K562 (cell line): Measurements from ENCODE around the gene ZC3H18. TPM values are rescaled to one million over a fixed set of nuclear protein-coding genes. Genes with fewer than 3 reads are reported as not detected.

ENCODE experiments used
- ATAC-seq: fragments of 200-7000 bp; cut with Tn5 transposase; 3 replicates; pipeline ENCODE4 v1.9.1; 2020; ENCODE audit warnings: moderate library complexity
- BruUV-seq: library from RNA; stranded (reverse); fragments of 400-500 nt; replicated peaks from 2 replicates; lab custom pipeline; 2021; lab: Mats Ljungman, UMichigan
- CTCF ChIA-PET: fragments of 300-600 bp; formaldehyde crosslinking; extraction: SDS; loops from one replicate; lab custom pipeline; 2021; ENCODE audit warnings: low intra/inter-chr PET ratio; lab: Yijun Ruan, JAX
- POLR2A ChIA-PET: fragments of 300-600, 350-650 bp; sonication (Branson Sonifier 250); formaldehyde crosslinking; extraction: SDS; loops from one replicate; lab custom pipeline; 2021; ENCODE audit warnings: antibody characterized with exemption, inconsistent platforms; lab: Yijun Ruan, JAX
- DNase-seq, 4 experiments: peaks; one replicate each; pipeline versions ENCODE4 v3.0.0 to v3.0.0-alpha.2; 2011 to 2018; ENCODE audit warnings: low spot score in 3 of 4, mixed read lengths in 3 of 4; ENCODE audit errors: extremely low read depth in 1 of 4
- FAIRE-seq: peaks from 2 replicates; lab custom pipeline; 2011; peaks lifted over from hg19 to GRCh38; lab: Jason Lieb, UNC
- H2AFZ ChIP-seq: 2 replicates; pipeline ENCODE4 v1.6.0; 2011; ENCODE audit warnings: low read depth, low read length, control low read depth, inconsistent platforms
- H3K27ac ChIP-seq: fragments of 200-600 bp; 3 replicates; pipeline ENCODE4 v1.8.0; 2011; ENCODE audit warnings: low read depth, mild to moderate bottlenecking, control low read depth, inconsistent platforms, low read length, moderate library complexity, mixed read lengths; ENCODE audit errors: extremely low read depth
- H3K27me3 ChIP-seq, 2 experiments: fragments of 300-600 bp in 1 of 2; 2 replicates in 1 of 2; 3 replicates in 1 of 2; pipeline versions ENCODE4 v1.6.0 to v1.8.0; 2011; ENCODE audit warnings: inconsistent platforms in 2 of 2, low read length in 2 of 2, mild to moderate bottlenecking in 1 of 2, mixed read lengths in 1 of 2, moderate library complexity in 1 of 2; ENCODE audit not compliant: control insufficient read depth in 2 of 2, insufficient read depth in 2 of 2
- H3K36me3 ChIP-seq: fragments of 300-600 bp; 3 replicates; pipeline ENCODE4 v1.8.0; 2011; ENCODE audit warnings: mild to moderate bottlenecking, low read length, inconsistent platforms; ENCODE audit not compliant: control insufficient read depth, insufficient read depth
- H3K4me1 ChIP-seq, 2 experiments: fragments of 200-600 bp in 1 of 2; replicated peaks in 1 of 2; 2 replicates in 1 of 2; 3 replicates in 1 of 2; pipeline versions ENCODE4 v1.5.1 to v1.8.0; 2011; ENCODE audit warnings: inconsistent platforms in 2 of 2, low read length in 2 of 2, mild to moderate bottlenecking in 1 of 2, mixed read lengths in 1 of 2, moderate library complexity in 1 of 2; ENCODE audit not compliant: control insufficient read depth in 2 of 2, insufficient read depth in 2 of 2
- H3K4me2 ChIP-seq: 2 replicates; pipeline ENCODE4 v1.6.1; 2011; ENCODE audit warnings: low read length, control low read depth, inconsistent platforms, mixed read lengths; ENCODE audit not compliant: insufficient read depth
- H3K4me3 ChIP-seq: fragments of 200-600 bp; sonication (generic), shearing (Covaris generic); 2 replicates; pipeline ENCODE4 v1.5.1; 2016; ENCODE audit warnings: control low read depth, inconsistent platforms
- H3K79me2 ChIP-seq: fragments of 200-600 bp; 3 replicates; pipeline ENCODE4 v1.8.0; 2011; ENCODE audit warnings: low read length, inconsistent platforms; ENCODE audit not compliant: control insufficient read depth, insufficient read depth
- H3K9ac ChIP-seq, 2 experiments: 2 replicates each; pipeline versions ENCODE4 v1.6.0 to v1.6.1; 2011; ENCODE audit warnings: low read depth in 2 of 2, low read length in 2 of 2, control low read depth in 1 of 2, inconsistent platforms in 1 of 2, mild to moderate bottlenecking in 1 of 2, mixed read lengths in 1 of 2; ENCODE audit not compliant: insufficient read depth in 1 of 2
- H3K9me1 ChIP-seq: one replicate; pipeline ENCODE4 v1.6.0; 2011; ENCODE audit warnings: inconsistent platforms, mild to moderate bottlenecking, low read length, moderate library complexity; ENCODE audit not compliant: control insufficient read depth, insufficient read depth
- H3K9me3 ChIP-seq: replicated peaks from 2 replicates; pipeline ENCODE4 v1.5.1; 2011; ENCODE audit warnings: low read depth, low read length, inconsistent platforms; ENCODE audit not compliant: control insufficient read depth, insufficient read depth
- H4K20me1 ChIP-seq: replicated peaks from 2 replicates; pipeline ENCODE4 v1.6.1; 2011; ENCODE audit warnings: low read length, inconsistent platforms, mixed read lengths; ENCODE audit not compliant: control insufficient read depth, insufficient read depth
- ATF2 ChIP-seq: sonication (generic); formaldehyde crosslinking; IDR thresholded peaks from 2 replicates; pipeline ENCODE4 v1.8.1; 2022; ENCODE audit warnings: missing genetic modification reagents
- COPS2 ChIP-seq: fragments of 450-650 bp; conservative IDR thresholded peaks from 2 replicates; pipeline ENCODE4 v1.6.1; 2016; ENCODE audit warnings: mild to moderate bottlenecking, moderate library complexity
- ELK1 ChIP-seq: sonication (generic); formaldehyde crosslinking; IDR thresholded peaks from 2 replicates; pipeline ENCODE4 v1.8.1; 2022; ENCODE audit warnings: missing genetic modification reagents
- ZBTB9 ChIP-seq: fragments of 450-650 bp; formaldehyde crosslinking; IDR thresholded peaks from 2 replicates; pipeline ENCODE4 v1.4.0; 2020; ENCODE audit warnings: mild to moderate bottlenecking, moderate library complexity
- ZSCAN29 ChIP-seq: fragments of 450-650 bp; IDR thresholded peaks from 2 replicates; pipeline ENCODE4 v1.6.1; 2017
- WGBS: fragments of 100-300 bp; shearing (Covaris generic); methylation state at CpG from one replicate; pipeline ENCODE4 v1.1.6; 2016; ENCODE audit warnings: low coverage, mixed read lengths; ENCODE audit not compliant: insufficient coverage; ENCODE audit errors: missing lambda C conversion rate; 5-methylcytosine and 5-hydroxymethylcytosine counted together
- in situ Hi-C: fragments of 300-500 bp; cut with MboI; formaldehyde crosslinking; loops from 4 replicates; pipeline ENCODE4 v1.15.0; 2018; ENCODE audit warnings: inconsistent platforms, mixed read lengths
- intact Hi-C: fragments of 100-400 bp; cut with micrococcal nuclease; formaldehyde crosslinking; loops from 2 replicates; pipeline ENCODE4 v1.14.2; 2022
- polyA plus RNA-seq, 8 experiments: library from polyadenylated mRNA; depleted of rRNA in 4 of 8; stranded (reverse) in 5 of 8; unstranded in 3 of 8; fragments of >200 nt; fragmentation: Nextera tagmentation in 2 of 8; fragmentation: Illumina TruSeq in 1 of 8; extraction: Ambion mirVana in 2 of 8; extraction: Trizol in 1 of 8; gene quantifications; 2 replicates each; pipeline versions ENCODE4 v1.2.1 to v1.2.3, GENCODE V29; 2011 to 2014; ENCODE audit warnings: inconsistent platforms in 1 of 8, missing spikeins in 1 of 8
- total RNA-seq, 7 experiments: library from RNA; depleted of rRNA in 6 of 7; stranded (reverse); fragments of >200 nt in 6 of 7; fragmentation: Illumina TruSeq in 2 of 7; extraction: Trizol in 2 of 7; gene quantifications; 2 replicates each; pipeline versions ENCODE4 v1.2.1 to v1.2.3, GENCODE V29; 2011 to 2021; ENCODE audit warnings: low replicate concordance in 1 of 7

Gene ZC3H18
- total and polyA plus RNA-seq, 9 of the 15 experiments (the other 6 are each of a cell fraction or from before 2014, with no cell fraction given): 1.7 to 88.7 (median 26.9) TPM

- Histone ChIP-seq H3K9me3 (no peaks in the 10 kb centered on the region), H2AFZ (no peak overlapping the region), H3K79me2 (peaks cover 57% of the 10 kb centered on the region), H3K9ac (peak overlapping the region in 1 of 2 experiments; percentile 45; a peak in 1 of 4 replicates), H3K4me1 (peaks cover 24 to 42% of the 10 kb centered on the region in 2 experiments; a peak in 4 of 5 replicates), H3K27ac (peak overlapping the region; percentile 58; the same call in 1 of the 3 replicates), H3K9me1 (peaks cover 15% of the 10 kb centered on the region), H3K27me3 (no peaks in the 10 kb centered on the region), H4K20me1 (peaks cover 26% of the 10 kb centered on the region; the same call in 1 of the 2 replicates), H3K36me3 (peaks cover 82% of the 10 kb centered on the region; the same call in 2 of the 3 replicates), H3K4me3 (no peak overlapping the region), H3K4me2 (no peak overlapping the region)
- no peak for DNase-seq
- WGBS: 82% methylated on average over 13 of the region's 13 CpGs
- BruUV-seq: no TSS peak
- in situ Hi-C loops: no loop called here
- ATAC-seq: no peak
- TF ChIP-seq ATF2 (CRISPR knock-in tag) (no peak), COPS2 (no peak), ZSCAN29 (no peak), ELK1 (no peak), ZBTB9 (CRISPR knock-in tag) (no peak)
- ChIA-PET CTCF (no interaction called here), POLR2A (interaction anchor here (0.6 to 2.0 kb wide), 8 partner anchors 9 to 1571 kb away, joined by 3 to 7 read pairs (median 4); partner anchors contain the start of gene ZC3H18)
- intact Hi-C loops: no loop called here
- FAIRE-seq: no peak
Measured at GRCh38 chr16:88616320-88616719, 46.1 kb downstream of the ZC3H18 start.
